Measurements from ENCODE around the gene CCDC80. TPM values are rescaled to one million over a fixed set of nuclear protein-coding genes. Genes with fewer than 3 reads are reported as not detected.

The CCDC80 gene
- total RNA-seq, 1 donor from 2014 or later = 4.9 TPM

- H3K4me3 ChIP-seq (ENCODE audit: low read depth, low read length) = peak overlapping the region; percentile 33
- no peaks in the 10 kb centered on the region for H3K36me3 ChIP-seq (ENCODE audit: control insufficient read depth, insufficient read depth, low read length)
- H3K27me3 ChIP-seq (ENCODE audit: control insufficient read depth, insufficient read depth, low read length) = no peaks in the 10 kb centered on the region
- no peak for DNase-seq (ENCODE audit: low read depth)
- TF ChIP-seq CTCF (IDR thresholded peaks at IDR 0.05; ENCODE audit: insufficient read depth, low read length, poor library complexity, severe bottlenecking) = no peak
Observed at GRCh38 chr3:112640276-112640929, 540 bp downstream of the CCDC80 start.

- DNase-seq (ENCODE audit: low read depth) = no peak
- Histone ChIP-seq H3K4me3 (ENCODE audit: low read depth, low read length) (no peak overlapping the region), H3K36me3 (ENCODE audit: control insufficient read depth, insufficient read depth, low read length) (no peaks in the 10 kb centered on the region), H3K27me3 (ENCODE audit: control insufficient read depth, insufficient read depth, low read length) (no peaks in the 10 kb centered on the region)
- no peak for TF ChIP-seq CTCF (IDR thresholded peaks at IDR 0.05; ENCODE audit: insufficient read depth, low read length, poor library complexity, severe bottlenecking)
Observed at GRCh38 chr3:112639455-112640225, 1.3 kb downstream of the CCDC80 start.

GRCh38 chr3:112638327-112639020 is 2.5 kb downstream of the CCDC80 start:
- TF ChIP-seq CTCF (IDR thresholded peaks at IDR 0.05; ENCODE audit: insufficient read depth, low read length, poor library complexity, severe bottlenecking) = no peak
- H3K4me3 ChIP-seq (ENCODE audit: low read depth, low read length) = no peak overlapping the region
- no peak for DNase-seq (ENCODE audit: low read depth)

GRCh38 chr3:112637700-112638099 is 3.2 kb downstream of the CCDC80 start:
- Histone ChIP-seq H3K4me3 (ENCODE audit: low read depth, low read length) (no peak overlapping the region), H3K27me3 (ENCODE audit: control insufficient read depth, insufficient read depth, low read length) (no peaks in the 10 kb centered on the region), H3K36me3 (ENCODE audit: control insufficient read depth, insufficient read depth, low read length) (no peaks in the 10 kb centered on the region)
- no peak for DNase-seq (ENCODE audit: low read depth)
- TF ChIP-seq CTCF (IDR thresholded peaks at IDR 0.05; ENCODE audit: insufficient read depth, low read length, poor library complexity, severe bottlenecking) = no peak

More at GRCh38 chr3:112638327-112639020, 2.5 kb downstream of the CCDC80 start:
- H3K36me3 ChIP-seq (ENCODE audit: control insufficient read depth, insufficient read depth, low read length) = no peaks in the 10 kb centered on the region
- no peaks in the 10 kb centered on the region for H3K27me3 ChIP-seq (ENCODE audit: control insufficient read depth, insufficient read depth, low read length)

GRCh38 chr3:112635674-112636073 is 5.3 kb downstream of the CCDC80 start:
- Histone ChIP-seq H3K27me3 (ENCODE audit: control insufficient read depth, insufficient read depth, low read length) (no peaks in the 10 kb centered on the region), H3K36me3 (ENCODE audit: control insufficient read depth, insufficient read depth, low read length) (no peaks in the 10 kb centered on the region), H3K4me3 (ENCODE audit: low read depth, low read length) (no peak overlapping the region)
- DNase-seq (ENCODE audit: low read depth) = no peak
- TF ChIP-seq CTCF (IDR thresholded peaks at IDR 0.05; ENCODE audit: insufficient read depth, low read length, poor library complexity, severe bottlenecking) = no peak
